Central memory CD8-positive, alpha-beta T cell (primary cell): ENCODE data around the gene RAB19.
"Not testable (repeated sequence)": the region's sequence is repeated elsewhere in the genome, so short reads cannot be mapped to it uniquely, and the experiment has no call there.

Experiments
- ATAC-seq: fragments of 150-1000 bp; cut with Tn5 transposase; replicated peaks from 2 replicates; pipeline ENCODE4 v1.10.0; 2022; ENCODE audit warnings: mild to moderate bottlenecking, moderate FRiP score, moderate number of reproducible peaks; ENCODE audit not compliant: poor library complexity, severe bottlenecking; ENCODE audit errors: extremely low read depth
- DNase-seq, 2 donors: peaks; one replicate each; pipeline ENCODE4 v3.0.0; 2021; ENCODE audit warnings: low spot score in 2 of 2
- H3K27ac Mint-ChIP-seq: one replicate; pipeline ENCODE4 v1.8.0; 2022; ENCODE audit warnings: low read depth, mild to moderate bottlenecking, moderate library complexity, mixed read lengths
- H3K27me3 Mint-ChIP-seq: one replicate; pipeline ENCODE4 v1.8.0; 2022; ENCODE audit warnings: mixed read lengths
- H3K36me3 Mint-ChIP-seq: one replicate; pipeline ENCODE4 v1.8.0; 2022; ENCODE audit warnings: mild to moderate bottlenecking, moderate library complexity, mixed read lengths; ENCODE audit not compliant: insufficient read depth
- H3K4me1 Mint-ChIP-seq: one replicate; pipeline ENCODE4 v1.8.0; 2022; ENCODE audit warnings: mixed read lengths
- H3K4me3 Mint-ChIP-seq: one replicate; pipeline ENCODE4 v1.8.0; 2022; ENCODE audit warnings: mild to moderate bottlenecking, moderate library complexity, mixed read lengths
- H3K9me3 Mint-ChIP-seq: one replicate; pipeline ENCODE4 v1.8.0; 2022; ENCODE audit warnings: mixed read lengths

RAB19 gene

DNA sequence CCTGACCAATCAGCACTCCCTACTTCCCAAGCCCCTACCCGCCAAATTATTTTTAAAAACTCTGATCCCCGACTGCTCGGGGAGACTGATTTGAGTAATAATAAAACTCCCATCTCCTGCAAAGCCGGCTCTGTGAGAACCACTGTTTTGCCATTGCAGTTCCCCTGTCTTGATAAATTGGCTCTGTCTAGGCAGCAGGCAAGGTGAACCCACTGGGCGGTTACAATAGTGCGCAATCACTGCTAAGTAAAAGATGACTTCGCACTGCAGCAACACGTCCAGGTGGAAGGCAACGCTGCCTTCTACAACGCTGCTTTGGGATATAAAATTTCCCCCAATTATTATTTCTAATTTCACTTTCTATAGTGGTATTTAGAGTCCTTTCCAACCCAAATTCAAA, 14.4 kb upstream of the RAB19 start:
- ATAC-seq (no peak), DNase-seq (no peak)
- Mint-ChIP-seq H3K27me3 (no peaks in the 10 kb centered on the region), H3K4me3 (no peak overlapping the region), H3K36me3 (peaks cover 2% of the 10 kb centered on the region), H3K4me1 (no peaks in the 10 kb centered on the region), H3K9me3 (no peaks in the 10 kb centered on the region), H3K27ac (no peak overlapping the region)

GRCh38 chr7:140390034-140390433, 13.8 kb upstream of the RAB19 start:
- peaks cover 2% of the 10 kb centered on the region for H3K36me3 Mint-ChIP-seq
- no peak for ATAC-seq
- H3K9me3 Mint-ChIP-seq = no peaks in the 10 kb centered on the region
- no peak for DNase-seq
- no peaks in the 10 kb centered on the region for H3K4me1 Mint-ChIP-seq
- H3K27ac Mint-ChIP-seq = no peak overlapping the region
- H3K4me3 Mint-ChIP-seq = no peak overlapping the region
- H3K27me3 Mint-ChIP-seq = no peaks in the 10 kb centered on the region

GRCh38 chr7:140390466-140391190, 13.2 kb upstream of the RAB19 start:
- Mint-ChIP-seq H3K9me3 (no peaks in the 10 kb centered on the region), H3K36me3 (no peaks in the 10 kb centered on the region), H3K4me3 (no peak overlapping the region), H3K27ac (no peak overlapping the region), H3K4me1 (no peaks in the 10 kb centered on the region), H3K27me3 (no peaks in the 10 kb centered on the region)
- DNase-seq = no peak
- no peak for ATAC-seq

DNA sequence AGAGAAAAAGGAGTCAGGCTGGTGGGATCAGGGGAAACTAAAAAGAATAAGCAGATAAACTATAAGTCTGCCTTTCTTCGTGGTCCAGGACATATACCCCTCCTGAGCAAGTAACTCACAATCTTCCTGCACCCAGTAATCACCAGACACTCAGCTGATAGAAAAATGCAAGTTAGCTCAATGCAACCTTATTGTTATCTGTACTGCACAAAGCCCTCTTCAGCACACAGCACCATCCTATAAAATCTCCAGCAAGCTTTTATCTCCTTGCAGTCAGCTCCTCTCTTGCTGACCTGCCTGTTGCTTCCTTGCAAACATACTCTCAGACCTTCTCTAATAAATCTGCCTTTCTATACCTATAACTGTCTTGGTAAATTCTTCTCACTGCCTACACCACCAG, 12.2 kb upstream of the RAB19 start:
- no peak for ATAC-seq
- no peak overlapping the region for H3K27ac Mint-ChIP-seq
- no peaks in the 10 kb centered on the region for H3K9me3 Mint-ChIP-seq
- H3K36me3 Mint-ChIP-seq = no peaks in the 10 kb centered on the region
- no peak for DNase-seq
- no peaks in the 10 kb centered on the region for H3K27me3 Mint-ChIP-seq
- H3K4me1 Mint-ChIP-seq = peaks cover 7% of the 10 kb centered on the region
- no peak overlapping the region for H3K4me3 Mint-ChIP-seq

- Mint-ChIP-seq H3K27ac (no peak overlapping the region), H3K27me3 (no peaks in the 10 kb centered on the region), H3K9me3 (no peaks in the 10 kb centered on the region), H3K4me3 (no peak overlapping the region), H3K36me3 (peaks cover 2% of the 10 kb centered on the region), H3K4me1 (peaks cover 21% of the 10 kb centered on the region)
- DNase-seq = no peak
- no peak for ATAC-seq
Measured at GRCh38 chr7:140393756-140394306, 10.0 kb upstream of the RAB19 start.

GRCh38 chr7:140397784-140398750, 5.8 kb upstream of the RAB19 start, which contains the start of gene SLC37A3:
SLC37A3 (minus strand) TSS chr7:140398530; CDS start chr7:140382526, 16,004 bp downstream.
- H3K36me3 Mint-ChIP-seq = peaks cover 2% of the 10 kb centered on the region
- no peaks in the 10 kb centered on the region for H3K9me3 Mint-ChIP-seq
- H3K27me3 Mint-ChIP-seq = no peaks in the 10 kb centered on the region
- H3K4me1 Mint-ChIP-seq = peaks cover 21% of the 10 kb centered on the region
- DNase-seq (peak; percentile 75 to 77), ATAC-seq (peak; percentile 94)
- peak within 1 kb of the TSS; percentile 68 for H3K27ac Mint-ChIP-seq
- H3K4me3 Mint-ChIP-seq = peak within 1 kb of the TSS; percentile 93

DNA sequence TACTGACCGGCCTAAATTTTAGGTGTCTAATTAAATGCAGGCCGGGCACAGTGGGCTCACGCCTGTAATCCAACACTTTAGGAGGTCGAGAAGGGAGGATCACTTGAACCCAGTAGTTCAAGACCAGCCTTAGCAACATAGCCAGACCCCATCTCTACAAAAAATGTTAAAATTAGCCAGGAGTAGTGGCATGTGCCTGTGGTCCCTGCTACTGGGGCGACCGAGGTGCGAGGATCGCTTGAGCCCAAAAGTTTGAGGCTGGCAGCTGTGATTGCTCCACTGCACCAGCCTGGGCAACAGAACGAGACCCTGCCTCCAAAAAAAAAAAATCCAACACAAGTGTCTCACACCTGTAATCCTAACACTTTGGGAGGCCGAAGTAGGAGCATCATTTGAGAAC, 5.0 kb upstream of the RAB19 start:
- ATAC-seq (no peak), DNase-seq (no peak)

GRCh38 chr7:140400381-140400780, 3.5 kb upstream of the RAB19 start:
- no peak for ATAC-seq
- no peak overlapping the region for H3K4me3 Mint-ChIP-seq
- no peaks in the 10 kb centered on the region for H3K27me3 Mint-ChIP-seq
- H3K9me3 Mint-ChIP-seq = no peaks in the 10 kb centered on the region
- no peak for DNase-seq
- peaks cover 4% of the 10 kb centered on the region for H3K36me3 Mint-ChIP-seq
- H3K4me1 Mint-ChIP-seq = peaks cover 38% of the 10 kb centered on the region
- no peak overlapping the region for H3K27ac Mint-ChIP-seq

More for the DNA sequence above, 5.0 kb upstream of the RAB19 start:
- peaks cover 26% of the 10 kb centered on the region for H3K4me1 Mint-ChIP-seq
- H3K27ac Mint-ChIP-seq = peak overlapping the region; percentile 68
- no peaks in the 10 kb centered on the region for H3K9me3 Mint-ChIP-seq
- H3K27me3 Mint-ChIP-seq = no peaks in the 10 kb centered on the region
- H3K4me3 Mint-ChIP-seq = peak overlapping the region; percentile 93
- peaks cover 2% of the 10 kb centered on the region for H3K36me3 Mint-ChIP-seq

DNA sequence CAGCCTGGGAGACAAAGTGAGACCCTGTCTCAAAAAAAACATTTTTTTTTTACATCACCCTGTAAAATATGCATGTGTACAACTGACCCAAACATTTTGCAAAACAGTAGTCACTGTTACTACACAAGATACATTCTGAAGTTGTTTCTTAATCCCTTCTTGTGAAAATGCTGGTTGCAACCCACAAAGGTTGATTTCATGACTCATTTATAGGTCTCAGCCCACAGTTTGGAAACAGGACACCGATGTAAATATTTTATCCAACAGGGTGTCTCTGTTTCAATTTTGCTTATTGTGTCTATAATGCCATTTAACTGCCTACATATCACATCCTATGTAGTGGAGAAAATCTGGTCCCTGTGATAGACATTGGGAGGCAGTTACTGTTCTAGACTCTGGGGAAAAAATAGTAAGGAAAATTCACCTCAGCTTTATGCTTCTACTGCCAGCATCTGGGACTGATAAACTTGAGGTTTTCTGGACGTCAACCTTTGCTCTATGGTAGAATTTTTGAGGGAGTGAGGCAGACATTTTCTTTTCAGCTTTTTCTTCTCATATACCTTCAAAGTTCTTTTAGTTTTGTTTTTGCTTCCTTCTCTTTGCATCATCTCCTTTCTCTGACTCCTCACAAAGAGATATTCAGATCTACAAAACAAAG, 1.6 kb upstream of the RAB19 start:
- Mint-ChIP-seq H3K27ac (no peak overlapping the region), H3K4me3 (no peak overlapping the region), H3K9me3 (no peaks in the 10 kb centered on the region), H3K27me3 (no peaks in the 10 kb centered on the region), H3K4me1 (peaks cover 31% of the 10 kb centered on the region), H3K36me3 (peaks cover 4% of the 10 kb centered on the region)
- ATAC-seq = no peak
- DNase-seq = no peak

- Mint-ChIP-seq H3K9me3 (no peaks in the 10 kb centered on the region), H3K4me1 (peaks cover 17% of the 10 kb centered on the region), H3K4me3 (peak overlapping the region; percentile 96), H3K27me3 (no peaks in the 10 kb centered on the region), H3K36me3 (peaks cover 9% of the 10 kb centered on the region), H3K27ac (peak overlapping the region; percentile 100)
- no peak for DNase-seq
- ATAC-seq = no peak
Measured at GRCh38 chr7:140404565-140405065, 757 bp downstream of the RAB19 start.

- Mint-ChIP-seq H3K4me1 (no peaks in the 10 kb centered on the region), H3K27me3 (no peaks in the 10 kb centered on the region), H3K9me3 (no peaks in the 10 kb centered on the region), H3K4me3 (no peak overlapping the region), H3K27ac (no peak overlapping the region), H3K36me3 (peaks cover 11% of the 10 kb centered on the region)
- ATAC-seq (no peak), DNase-seq (no peak)
Measured at GRCh38 chr7:140415361-140415760, 11.5 kb downstream of the RAB19 start.

DNA sequence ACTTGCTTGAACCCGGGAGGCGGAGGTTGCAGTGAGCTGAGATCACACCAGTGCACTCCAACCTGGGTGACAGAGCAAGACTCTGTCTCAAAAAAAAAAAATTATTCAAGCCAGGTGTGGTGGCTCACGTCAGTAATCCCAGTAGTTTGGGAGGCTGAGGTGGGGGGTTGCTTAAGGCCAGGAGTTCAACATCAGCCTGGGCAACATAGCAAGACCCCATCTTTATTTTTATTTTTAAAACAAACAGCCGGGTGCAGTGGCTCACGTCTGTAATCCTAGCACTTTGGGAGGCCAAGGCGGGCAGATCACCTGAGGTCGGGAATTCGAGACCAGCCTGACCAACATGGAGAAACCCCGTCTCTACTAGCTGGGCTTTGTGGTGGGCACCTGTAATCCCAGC, 12.0 kb downstream of the RAB19 start:
- not testable (repeated sequence) for H3K9me3 Mint-ChIP-seq, H3K27ac Mint-ChIP-seq, DNase-seq, ATAC-seq, H3K4me1 Mint-ChIP-seq, H3K27me3 Mint-ChIP-seq, H3K4me3 Mint-ChIP-seq
- H3K36me3 Mint-ChIP-seq = peaks cover 11% of the 10 kb centered on the region
